PFSK-1 (cell line): Measurements from ENCODE around the gene TICRR.

Experiments used
- FOXP2 ChIP-seq: optimal IDR thresholded peaks from 2 replicates; pipeline ENCODE3; 2011; ENCODE audit warnings: borderline replicate concordance, control low read depth, inconsistent platforms; ENCODE audit not compliant: insufficient read depth; ENCODE audit errors: extremely low read length, extremely low read depth
- POLR2AphosphoS5 ChIP-seq: IDR thresholded peaks from 2 replicates; pipeline ENCODE4 v1.6.1; 2012; ENCODE audit warnings: low read depth, mild to moderate bottlenecking, control low read depth, low read length, moderate library complexity
- SIN3A ChIP-seq: IDR thresholded peaks from 2 replicates; pipeline ENCODE4 v1.6.1; 2012; ENCODE audit warnings: mild to moderate bottlenecking, low read length, moderate library complexity, borderline replicate concordance; ENCODE audit not compliant: insufficient read depth
- TAF1 ChIP-seq: IDR thresholded peaks from 2 replicates; pipeline ENCODE4 v1.6.1; 2012; ENCODE audit warnings: low read length, control low read depth, borderline replicate concordance; ENCODE audit not compliant: insufficient read depth
- TF ChIP-seq, protein P1 (sequence below), 2 experiments: IDR thresholded peaks; 2 replicates each; pipeline versions ENCODE4 v1.6.1 to v1.8.0; 2011 to 2012; ENCODE audit warnings: low read depth in 2 of 2, low read length in 2 of 2, control low read depth in 1 of 2, inconsistent platforms in 1 of 2, mild to moderate bottlenecking in 1 of 2, moderate library complexity in 1 of 2; ENCODE audit not compliant: insufficient read depth in 1 of 2

DNA sequence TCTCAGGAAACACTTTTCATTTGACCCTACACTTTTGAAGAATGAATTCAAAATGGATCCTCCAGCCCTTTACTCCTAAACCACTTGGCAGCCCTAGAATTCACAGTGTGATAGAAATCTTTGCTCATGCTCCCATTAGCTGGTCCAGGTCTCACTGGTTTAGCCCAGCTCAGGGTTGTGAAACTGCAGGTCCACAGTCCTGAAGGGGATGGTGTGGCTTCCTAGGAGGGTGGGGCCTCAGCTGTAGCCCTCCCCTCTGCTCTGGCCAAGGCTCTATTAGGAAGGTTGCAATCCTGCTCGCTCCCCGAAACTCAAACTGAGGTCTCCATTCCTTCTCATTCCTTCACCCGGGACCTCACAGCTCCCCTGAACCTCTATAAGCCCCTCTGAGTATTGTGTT lies 21.6 kb upstream of the TICRR start:
- TF ChIP-seq SIN3A, result no peak
- no peak for TF ChIP-seq TAF1
- TF ChIP-seq, protein P1, sequence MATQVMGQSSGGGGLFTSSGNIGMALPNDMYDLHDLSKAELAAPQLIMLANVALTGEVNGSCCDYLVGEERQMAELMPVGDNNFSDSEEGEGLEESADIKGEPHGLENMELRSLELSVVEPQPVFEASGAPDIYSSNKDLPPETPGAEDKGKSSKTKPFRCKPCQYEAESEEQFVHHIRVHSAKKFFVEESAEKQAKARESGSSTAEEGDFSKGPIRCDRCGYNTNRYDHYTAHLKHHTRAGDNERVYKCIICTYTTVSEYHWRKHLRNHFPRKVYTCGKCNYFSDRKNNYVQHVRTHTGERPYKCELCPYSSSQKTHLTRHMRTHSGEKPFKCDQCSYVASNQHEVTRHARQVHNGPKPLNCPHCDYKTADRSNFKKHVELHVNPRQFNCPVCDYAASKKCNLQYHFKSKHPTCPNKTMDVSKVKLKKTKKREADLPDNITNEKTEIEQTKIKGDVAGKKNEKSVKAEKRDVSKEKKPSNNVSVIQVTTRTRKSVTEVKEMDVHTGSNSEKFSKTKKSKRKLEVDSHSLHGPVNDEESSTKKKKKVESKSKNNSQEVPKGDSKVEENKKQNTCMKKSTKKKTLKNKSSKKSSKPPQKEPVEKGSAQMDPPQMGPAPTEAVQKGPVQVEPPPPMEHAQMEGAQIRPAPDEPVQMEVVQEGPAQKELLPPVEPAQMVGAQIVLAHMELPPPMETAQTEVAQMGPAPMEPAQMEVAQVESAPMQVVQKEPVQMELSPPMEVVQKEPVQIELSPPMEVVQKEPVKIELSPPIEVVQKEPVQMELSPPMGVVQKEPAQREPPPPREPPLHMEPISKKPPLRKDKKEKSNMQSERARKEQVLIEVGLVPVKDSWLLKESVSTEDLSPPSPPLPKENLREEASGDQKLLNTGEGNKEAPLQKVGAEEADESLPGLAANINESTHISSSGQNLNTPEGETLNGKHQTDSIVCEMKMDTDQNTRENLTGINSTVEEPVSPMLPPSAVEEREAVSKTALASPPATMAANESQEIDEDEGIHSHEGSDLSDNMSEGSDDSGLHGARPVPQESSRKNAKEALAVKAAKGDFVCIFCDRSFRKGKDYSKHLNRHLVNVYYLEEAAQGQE (IDR thresholded peaks at IDR 0.05; ENCODE audit: insufficient read depth in 1 of 2, low read depth in 2 of 2, low read length in 2 of 2), result no peak
- no peak for TF ChIP-seq POLR2AphosphoS5
- no peak for TF ChIP-seq FOXP2
